Type B pancreatic cell (in vitro differentiated cells): ENCODE data around the gene WFDC1. TPM values are rescaled to one million over a fixed set of nuclear protein-coding genes. Genes with fewer than 3 reads are reported as not detected.

Experiments used
- DNase-seq: peaks from one replicate; pipeline ENCODE4 v3.0.0; 2021; ENCODE audit warnings: mixed read lengths; ENCODE audit not compliant: unreplicated experiment; ENCODE audit errors: extremely low spot score
- H3K27ac Mint-ChIP-seq: 2 replicates; pipeline ENCODE4 v1.8.0; 2021; ENCODE audit warnings: mild to moderate bottlenecking, mixed read lengths
- H3K27me3 Mint-ChIP-seq: 2 replicates; pipeline ENCODE4 v1.8.0; 2021; ENCODE audit warnings: mixed read lengths
- H3K36me3 Mint-ChIP-seq: 2 replicates; pipeline ENCODE4 v1.8.0; 2021; ENCODE audit warnings: mixed read lengths
- H3K4me1 Mint-ChIP-seq: one replicate; pipeline ENCODE4 v1.8.0; 2021; ENCODE audit warnings: mixed read lengths; ENCODE audit not compliant: unreplicated experiment
- H3K4me3 Mint-ChIP-seq: 2 replicates; pipeline ENCODE4 v1.8.0; 2021; ENCODE audit warnings: mild to moderate bottlenecking, mixed read lengths
- H3K9me3 Mint-ChIP-seq: 2 replicates; pipeline ENCODE4 v1.8.0; 2021; ENCODE audit warnings: mixed read lengths
- total RNA-seq: library from RNA; stranded (reverse); gene quantifications from 2 replicates; pipeline ENCODE4 v1.2.1, GENCODE V29; 2021; ENCODE audit warnings: low replicate concordance
- TF ChIP-seq, protein P1 (sequence below): fragments of 200-600 bp; sonication (generic); conservative IDR thresholded peaks from 2 replicates; pipeline ENCODE4 v1.5.0; 2021; ENCODE audit warnings: antibody characterized with exemption, mild to moderate bottlenecking

WFDC1 gene
- total RNA-seq, 1 donor from 2014 or later = 2.0 TPM

DNA sequence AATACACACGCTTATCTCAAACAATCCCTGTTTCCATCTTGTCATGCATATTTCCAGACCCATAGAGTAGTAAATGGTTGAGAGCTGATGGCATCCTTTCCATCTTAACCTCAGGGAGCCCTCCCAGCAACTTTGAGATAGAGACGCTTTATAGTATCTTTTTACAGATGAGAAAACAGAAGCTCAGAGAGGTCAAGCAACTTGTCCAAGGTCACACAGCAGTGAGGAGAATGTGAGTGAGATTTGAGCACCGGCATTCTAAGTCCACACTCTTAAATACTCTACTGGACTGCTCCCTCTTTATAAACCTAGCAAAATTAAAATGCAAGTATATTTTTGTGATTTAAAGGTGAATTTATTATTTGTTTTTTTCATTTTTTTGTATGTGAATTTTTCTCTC is 35.0 kb upstream of the WFDC1 start:
- peaks cover 5% of the 10 kb centered on the region for H3K27me3 Mint-ChIP-seq

DNA sequence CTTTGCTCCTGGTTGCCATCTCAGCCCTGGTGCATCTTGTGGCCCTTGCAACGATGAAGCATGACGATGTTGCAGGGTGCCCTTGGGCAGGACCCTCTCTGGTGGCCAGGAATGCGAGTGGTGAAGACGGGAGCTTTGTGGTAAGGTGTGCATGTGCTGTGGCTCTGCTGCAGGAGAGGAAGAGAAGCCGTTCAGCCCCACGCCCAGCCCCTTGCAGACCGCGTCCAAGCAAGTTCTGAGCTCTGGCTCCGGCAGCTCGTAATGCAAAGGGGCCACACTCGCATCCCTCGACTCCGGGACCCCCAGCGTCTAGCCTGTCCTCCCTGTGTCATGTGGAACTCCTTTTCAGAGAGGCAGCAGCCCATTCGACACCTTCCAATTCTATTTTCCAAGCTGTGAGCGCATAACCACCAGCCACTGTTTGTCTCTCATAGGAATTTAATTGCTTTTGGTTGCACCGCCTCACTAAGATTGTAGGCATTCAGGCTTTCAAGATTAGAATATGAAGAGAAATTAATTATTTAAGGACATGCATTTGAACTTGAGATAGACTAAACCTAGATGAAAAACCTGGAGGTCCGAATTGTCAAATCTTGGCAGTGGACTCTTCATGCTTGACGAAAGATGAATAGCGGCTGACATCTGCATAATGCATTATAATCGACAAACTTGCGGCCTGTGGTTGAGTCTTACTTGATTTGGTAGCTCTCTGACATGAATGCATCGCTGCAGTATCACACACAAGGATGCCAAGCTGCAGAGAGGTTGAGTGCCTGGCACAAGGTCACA is 33.7 kb upstream of the WFDC1 start:
- Mint-ChIP-seq H3K9me3 (peaks cover 4% of the 10 kb centered on the region), H3K4me3 (no peak overlapping the region), H3K27me3 (peaks cover 7% of the 10 kb centered on the region)

More for the DNA sequence above, 35.0 kb upstream of the WFDC1 start:
- H3K9me3 Mint-ChIP-seq = peaks cover 8% of the 10 kb centered on the region
- H3K36me3 Mint-ChIP-seq = no peaks in the 10 kb centered on the region
- H3K27ac Mint-ChIP-seq = no peak overlapping the region
- DNase-seq = no peak
- no peaks in the 10 kb centered on the region for H3K4me1 Mint-ChIP-seq
- H3K4me3 Mint-ChIP-seq = no peak overlapping the region
- TF ChIP-seq, protein P1, sequence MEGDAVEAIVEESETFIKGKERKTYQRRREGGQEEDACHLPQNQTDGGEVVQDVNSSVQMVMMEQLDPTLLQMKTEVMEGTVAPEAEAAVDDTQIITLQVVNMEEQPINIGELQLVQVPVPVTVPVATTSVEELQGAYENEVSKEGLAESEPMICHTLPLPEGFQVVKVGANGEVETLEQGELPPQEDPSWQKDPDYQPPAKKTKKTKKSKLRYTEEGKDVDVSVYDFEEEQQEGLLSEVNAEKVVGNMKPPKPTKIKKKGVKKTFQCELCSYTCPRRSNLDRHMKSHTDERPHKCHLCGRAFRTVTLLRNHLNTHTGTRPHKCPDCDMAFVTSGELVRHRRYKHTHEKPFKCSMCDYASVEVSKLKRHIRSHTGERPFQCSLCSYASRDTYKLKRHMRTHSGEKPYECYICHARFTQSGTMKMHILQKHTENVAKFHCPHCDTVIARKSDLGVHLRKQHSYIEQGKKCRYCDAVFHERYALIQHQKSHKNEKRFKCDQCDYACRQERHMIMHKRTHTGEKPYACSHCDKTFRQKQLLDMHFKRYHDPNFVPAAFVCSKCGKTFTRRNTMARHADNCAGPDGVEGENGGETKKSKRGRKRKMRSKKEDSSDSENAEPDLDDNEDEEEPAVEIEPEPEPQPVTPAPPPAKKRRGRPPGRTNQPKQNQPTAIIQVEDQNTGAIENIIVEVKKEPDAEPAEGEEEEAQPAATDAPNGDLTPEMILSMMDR = no peak

DNA sequence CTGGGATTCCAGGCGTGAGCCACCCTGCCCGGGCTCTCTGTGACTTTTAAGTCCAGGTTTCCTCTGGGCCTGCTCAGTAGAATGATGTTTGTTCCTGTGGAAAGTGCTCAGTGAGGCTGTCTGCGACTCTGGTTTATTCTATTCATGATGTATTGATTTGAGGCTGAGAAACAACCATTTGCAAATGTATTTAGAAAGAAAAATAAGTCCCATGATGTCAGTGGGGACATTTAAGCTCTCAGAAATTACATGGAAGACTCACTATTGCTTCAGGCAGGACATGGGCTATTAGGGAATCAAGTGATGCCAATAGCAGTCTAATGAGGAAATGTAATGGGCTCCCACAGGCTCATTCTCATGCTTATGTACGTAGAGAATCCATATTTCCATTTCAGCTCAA is 32.6 kb upstream of the WFDC1 start:
- peaks cover 4% of the 10 kb centered on the region for H3K9me3 Mint-ChIP-seq
- H3K36me3 Mint-ChIP-seq = no peaks in the 10 kb centered on the region
- TF ChIP-seq, protein P1 = no peak
- no peak overlapping the region for H3K27ac Mint-ChIP-seq
- peaks cover 8% of the 10 kb centered on the region for H3K4me1 Mint-ChIP-seq
- peaks cover 6% of the 10 kb centered on the region for H3K27me3 Mint-ChIP-seq
- no peak overlapping the region for H3K4me3 Mint-ChIP-seq
- DNase-seq = no peak

More for the DNA sequence above, 33.7 kb upstream of the WFDC1 start:
- Mint-ChIP-seq H3K36me3 (no peaks in the 10 kb centered on the region), H3K4me1 (no peaks in the 10 kb centered on the region), H3K27ac (no peak overlapping the region)
- DNase-seq = no peak
- TF ChIP-seq, protein P1 = no peak

DNA sequence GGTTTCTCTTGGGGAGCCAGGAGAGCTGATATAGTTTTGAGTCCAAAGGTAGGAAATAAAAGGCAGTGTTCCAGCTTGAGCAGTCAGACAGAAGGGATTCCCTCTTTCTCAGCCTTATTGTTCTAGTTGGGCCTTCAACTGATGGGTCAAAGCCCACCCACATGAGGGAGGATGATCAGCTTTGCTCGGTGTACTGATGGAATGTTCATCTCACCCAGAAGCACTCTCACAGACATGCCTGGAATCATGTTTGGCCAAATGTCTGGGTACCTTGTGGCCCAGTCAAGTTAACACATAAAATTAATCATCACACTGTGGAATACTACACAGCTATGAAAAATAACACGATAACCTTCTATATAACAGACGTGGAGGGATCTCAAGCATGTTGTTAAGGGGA is 31.7 kb upstream of the WFDC1 start:
- Mint-ChIP-seq H3K9me3 (peaks cover 4% of the 10 kb centered on the region), H3K4me1 (peaks cover 8% of the 10 kb centered on the region), H3K27ac (no peak overlapping the region), H3K36me3 (no peaks in the 10 kb centered on the region), H3K4me3 (no peak overlapping the region), H3K27me3 (peaks cover 8% of the 10 kb centered on the region)
- no peak for DNase-seq
- TF ChIP-seq, protein P1 = no peak

DNA sequence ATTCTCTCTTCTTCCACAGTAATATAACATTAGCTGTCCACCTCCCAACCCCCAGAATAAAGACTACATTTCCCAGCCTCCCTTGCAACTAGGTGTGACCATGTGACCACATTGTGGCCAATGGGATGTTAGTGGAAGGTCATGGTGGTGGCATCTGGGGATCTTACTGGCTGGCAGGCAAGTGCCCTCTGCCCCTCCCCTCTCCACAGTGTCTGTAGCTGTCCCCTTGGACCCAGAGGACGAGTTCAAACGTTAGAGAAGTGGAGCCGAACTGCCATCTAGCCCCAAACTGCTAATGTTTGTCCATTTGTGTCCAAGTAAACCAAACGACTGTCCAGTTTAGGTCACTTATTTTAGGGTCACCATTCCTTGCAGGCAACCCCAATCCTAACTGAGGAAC is 28.2 kb upstream of the WFDC1 start:
- Mint-ChIP-seq H3K4me1 (peaks cover 14% of the 10 kb centered on the region), H3K36me3 (no peaks in the 10 kb centered on the region), H3K27ac (no peak overlapping the region), H3K9me3 (peaks cover 4% of the 10 kb centered on the region), H3K27me3 (peaks cover 17% of the 10 kb centered on the region), H3K4me3 (no peak overlapping the region)
- TF ChIP-seq, protein P1 = no peak
- DNase-seq = no peak
